Measurements from ENCODE around the gene CDADC1. TPM values are rescaled to one million over a fixed set of nuclear protein-coding genes. Genes with fewer than 3 reads are reported as not detected.

Gene CDADC1
- total and polyA plus RNA-seq, 2 experiments from 2014 or later, result 1.8 to 13.7 TPM

DNA sequence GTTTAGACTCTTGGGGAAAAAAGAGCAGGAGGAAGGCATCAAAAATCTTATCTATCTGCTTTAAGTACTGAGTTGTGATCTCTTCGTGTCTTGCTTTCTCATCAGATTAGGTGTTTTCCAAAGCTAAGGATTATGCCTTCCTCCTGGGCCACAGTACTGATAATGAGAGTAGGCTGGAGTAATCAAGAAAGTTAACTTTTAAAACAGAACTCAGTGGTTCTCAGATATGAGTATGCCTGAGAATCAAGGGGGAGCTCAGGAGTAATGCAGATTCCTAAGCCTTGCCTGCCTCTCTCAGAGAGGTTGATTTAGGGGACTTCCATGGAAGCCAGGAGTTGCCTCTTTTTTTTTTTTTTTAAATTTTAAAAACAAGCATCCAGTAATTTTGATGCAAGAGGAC is 23.5 kb downstream of the CDADC1 start:
- H3K36me3 ChIP-seq (ENCODE audit: low read depth), result peaks cover 10% of the 10 kb centered on the region; the same call in 1 of the 2 replicates
- H3F3A ChIP-seq (ENCODE audit: insufficient read depth), result no peaks in the 10 kb centered on the region; the same call in 1 of the 2 replicates
- 53 to 55% methylated on average over 1 of the region's 1 CpG for WGBS, 2 experiments (ENCODE audit: low coverage in 1 of 2, low lambda C conversion rate in 2 of 2, missing lambda C conversion rate in 2 of 2)
- no peaks in the 10 kb centered on the region for H3K9me3 ChIP-seq (ENCODE audit: low read depth)
- no peaks in the 10 kb centered on the region for H3K27me3 ChIP-seq (replicated peaks; ENCODE audit: insufficient read depth)
- H3K9me2 ChIP-seq (ENCODE audit: insufficient read depth), result no peaks in the 10 kb centered on the region
- no peak overlapping the region for H3K9ac ChIP-seq
- no peaks in the 10 kb centered on the region for H3K79me2 ChIP-seq (ENCODE audit: insufficient read depth)
- TF ChIP-seq EZH2 (IDR thresholded peaks at IDR 0.05; ENCODE audit: insufficient read depth, poor library complexity, severe bottlenecking), result no peak
- no peak for TF ChIP-seq EZH2phosphoT487 (IDR thresholded peaks at IDR 0.05; ENCODE audit: insufficient read depth, low read depth)
- H3K4me1 ChIP-seq (ENCODE audit: insufficient read depth), result no peaks in the 10 kb centered on the region
- no peak for DNase-seq
- in situ Hi-C loops (cut with MboI), result no loop called here
- no peak overlapping the region for H3K4me2 ChIP-seq (ENCODE audit: unreplicated experiment)
- no peak overlapping the region for H3K4me3 ChIP-seq
- no peak overlapping the region for H2AFZ ChIP-seq
- H4K20me1 ChIP-seq (ENCODE audit: insufficient read depth), result no peaks in the 10 kb centered on the region
- H3K27ac ChIP-seq, result no peak overlapping the region

DNA sequence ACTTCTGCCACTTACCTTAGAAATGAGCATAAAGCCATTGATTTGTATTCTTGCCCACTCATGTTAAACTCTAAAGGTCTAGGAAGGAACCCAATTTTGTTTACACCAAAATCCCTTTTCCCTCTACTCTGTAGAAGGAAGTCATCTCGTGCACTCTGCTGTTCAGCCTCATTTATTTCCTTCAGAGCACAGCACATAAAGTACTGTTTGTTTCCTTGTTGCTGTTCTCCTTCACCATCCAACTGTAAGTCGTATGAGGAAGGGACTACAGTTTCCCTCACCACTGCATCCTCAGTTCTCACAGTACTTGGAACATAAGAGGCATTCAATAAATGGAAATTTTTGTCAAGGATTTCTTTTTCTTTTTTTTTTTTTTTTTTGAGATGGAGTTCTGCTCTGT is 24.6 kb downstream of the CDADC1 start:
- DNase-seq, result no peak
- Histone ChIP-seq H3K9me3 (ENCODE audit: low read depth) (no peaks in the 10 kb centered on the region), H3K4me2 (ENCODE audit: unreplicated experiment) (no peak overlapping the region), H4K20me1 (ENCODE audit: insufficient read depth) (no peaks in the 10 kb centered on the region), H3K27ac (no peak overlapping the region), H3K9ac (no peak overlapping the region), H3K79me2 (ENCODE audit: insufficient read depth) (no peaks in the 10 kb centered on the region), H3K4me1 (ENCODE audit: insufficient read depth) (no peaks in the 10 kb centered on the region), H3K36me3 (ENCODE audit: low read depth) (peaks cover 9% of the 10 kb centered on the region; the same call in 1 of the 2 replicates), H3K9me2 (ENCODE audit: insufficient read depth) (no peaks in the 10 kb centered on the region), H3K4me3 (no peak overlapping the region), H3K27me3 (replicated peaks; ENCODE audit: insufficient read depth) (no peaks in the 10 kb centered on the region), H3F3A (ENCODE audit: insufficient read depth) (no peaks in the 10 kb centered on the region), H2AFZ (no peak overlapping the region)
- in situ Hi-C loops (cut with MboI), result no loop called here
- 51 to 58% methylated on average over 2 of the region's 2 CpGs for WGBS, 2 experiments (ENCODE audit: low coverage in 1 of 2, low lambda C conversion rate in 2 of 2, missing lambda C conversion rate in 2 of 2)
- TF ChIP-seq EZH2 (IDR thresholded peaks at IDR 0.05; ENCODE audit: insufficient read depth, poor library complexity, severe bottlenecking) (no peak), EZH2phosphoT487 (IDR thresholded peaks at IDR 0.05; ENCODE audit: insufficient read depth, low read depth) (no peak)

DNA sequence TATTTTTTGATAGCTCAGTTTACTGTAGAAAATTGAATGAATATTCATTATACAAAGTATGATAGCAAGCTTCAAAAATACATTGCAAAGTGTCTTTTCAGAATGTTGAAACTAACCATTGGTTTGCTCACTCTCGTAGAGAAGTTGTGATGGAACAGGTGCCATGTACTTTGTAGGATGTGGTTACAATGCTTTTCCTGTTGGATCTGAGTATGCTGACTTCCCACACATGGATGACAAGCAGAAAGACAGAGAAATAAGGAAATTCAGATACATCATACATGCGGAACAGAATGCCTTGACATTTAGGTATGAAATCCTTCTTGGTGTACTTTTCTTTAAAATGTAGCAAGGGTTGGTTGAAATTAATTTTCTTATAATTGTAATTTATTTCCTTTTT is 30.5 kb downstream of the CDADC1 start:
- H3F3A ChIP-seq (ENCODE audit: insufficient read depth), result no peaks in the 10 kb centered on the region
- DNase-seq, result no peak
- no peaks in the 10 kb centered on the region for H3K79me2 ChIP-seq (ENCODE audit: insufficient read depth)
- no peaks in the 10 kb centered on the region for H3K27me3 ChIP-seq (replicated peaks; ENCODE audit: insufficient read depth)
- no peaks in the 10 kb centered on the region for H3K9me2 ChIP-seq (ENCODE audit: insufficient read depth)
- 98% methylated on average over 2 of the region's 2 CpGs for WGBS, 2 experiments (ENCODE audit: low coverage in 1 of 2, low lambda C conversion rate in 2 of 2, missing lambda C conversion rate in 2 of 2)
- no peak overlapping the region for H3K4me3 ChIP-seq
- H4K20me1 ChIP-seq (ENCODE audit: insufficient read depth), result no peaks in the 10 kb centered on the region
- no peak overlapping the region for H3K27ac ChIP-seq
- in situ Hi-C loops (cut with MboI), result no loop called here
- H3K4me2 ChIP-seq (ENCODE audit: unreplicated experiment), result no peak overlapping the region
- TF ChIP-seq EZH2phosphoT487 (IDR thresholded peaks at IDR 0.05; ENCODE audit: insufficient read depth, low read depth), result no peak
- no peak for TF ChIP-seq EZH2 (IDR thresholded peaks at IDR 0.05; ENCODE audit: insufficient read depth, poor library complexity, severe bottlenecking)
- H2AFZ ChIP-seq, result no peak overlapping the region
- H3K9ac ChIP-seq, result no peak overlapping the region
- H3K4me1 ChIP-seq (ENCODE audit: insufficient read depth), result no peaks in the 10 kb centered on the region
- H3K9me3 ChIP-seq (ENCODE audit: low read depth), result no peaks in the 10 kb centered on the region
- H3K36me3 ChIP-seq (ENCODE audit: low read depth), result no peaks in the 10 kb centered on the region

DNA sequence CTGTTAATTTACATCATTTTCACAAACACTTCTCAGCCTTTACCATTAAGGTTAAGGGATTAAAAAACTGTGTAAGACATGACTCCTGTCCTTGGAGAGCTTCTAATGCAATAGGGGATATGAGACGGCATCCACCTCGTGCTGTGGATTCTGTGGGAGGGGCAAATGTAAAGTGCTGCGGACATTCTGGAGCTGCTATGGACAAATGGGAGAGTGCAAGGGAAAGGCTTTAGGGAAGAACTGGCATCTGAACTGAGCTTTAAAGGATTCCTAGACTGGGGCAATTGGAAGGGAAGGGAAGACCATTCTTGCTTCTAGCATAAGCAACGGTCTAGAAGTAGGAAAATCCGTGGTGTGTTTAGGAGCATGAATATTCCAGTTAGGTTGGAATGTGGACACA is 31.4 kb downstream of the CDADC1 start:
- no peaks in the 10 kb centered on the region for H4K20me1 ChIP-seq (ENCODE audit: insufficient read depth)
- TF ChIP-seq EZH2 (IDR thresholded peaks at IDR 0.05; ENCODE audit: insufficient read depth, poor library complexity, severe bottlenecking), result no peak
- no peak for TF ChIP-seq EZH2phosphoT487 (IDR thresholded peaks at IDR 0.05; ENCODE audit: insufficient read depth, low read depth)
- 65 to 71% methylated on average over 5 of the region's 5 CpGs for WGBS, 2 experiments (ENCODE audit: low coverage in 1 of 2, low lambda C conversion rate in 2 of 2, missing lambda C conversion rate in 2 of 2)
- in situ Hi-C loops (cut with MboI), result no loop called here
- H3K79me2 ChIP-seq (ENCODE audit: insufficient read depth), result no peaks in the 10 kb centered on the region
- no peaks in the 10 kb centered on the region for H3K27me3 ChIP-seq (replicated peaks; ENCODE audit: insufficient read depth)
- DNase-seq, result no peak
- H2AFZ ChIP-seq, result no peak overlapping the region
- H3K9ac ChIP-seq, result no peak overlapping the region
- H3K27ac ChIP-seq, result no peak overlapping the region
- no peaks in the 10 kb centered on the region for H3K9me3 ChIP-seq (ENCODE audit: low read depth)
- no peak overlapping the region for H3K4me2 ChIP-seq (ENCODE audit: unreplicated experiment)
- no peaks in the 10 kb centered on the region for H3K4me1 ChIP-seq (ENCODE audit: insufficient read depth)
- H3F3A ChIP-seq (ENCODE audit: insufficient read depth), result no peaks in the 10 kb centered on the region
- H3K9me2 ChIP-seq (ENCODE audit: insufficient read depth), result no peaks in the 10 kb centered on the region
- no peaks in the 10 kb centered on the region for H3K36me3 ChIP-seq (ENCODE audit: low read depth)
- no peak overlapping the region for H3K4me3 ChIP-seq

DNA sequence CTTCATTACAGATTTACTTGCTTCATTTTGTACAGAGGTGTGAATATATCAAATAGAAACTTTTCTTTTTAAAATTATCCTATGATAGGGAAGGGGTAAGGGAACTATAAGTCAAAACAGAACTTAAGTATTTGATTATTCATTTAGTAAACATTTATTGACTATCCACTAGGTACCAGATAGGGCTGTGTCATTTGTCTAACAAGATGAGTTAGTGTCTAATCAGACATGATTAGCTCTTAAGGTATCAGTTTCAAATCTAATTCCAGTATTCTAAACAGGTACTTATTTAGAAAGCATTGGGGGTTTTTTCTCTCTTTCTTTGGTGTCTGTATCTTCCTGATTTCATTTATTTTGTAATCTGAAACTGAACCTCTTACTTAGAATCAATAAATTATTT is 32.2 kb downstream of the CDADC1 start:
- Histone ChIP-seq H3K9me2 (ENCODE audit: insufficient read depth) (no peaks in the 10 kb centered on the region), H3K36me3 (ENCODE audit: low read depth) (no peaks in the 10 kb centered on the region), H3K4me1 (ENCODE audit: insufficient read depth) (no peaks in the 10 kb centered on the region), H3K9me3 (ENCODE audit: low read depth) (no peaks in the 10 kb centered on the region), H2AFZ (no peak overlapping the region), H3K9ac (no peak overlapping the region), H3K4me2 (ENCODE audit: unreplicated experiment) (no peak overlapping the region), H3K4me3 (no peak overlapping the region), H4K20me1 (ENCODE audit: insufficient read depth) (no peaks in the 10 kb centered on the region), H3K27ac (no peak overlapping the region), H3K27me3 (replicated peaks; ENCODE audit: insufficient read depth) (no peaks in the 10 kb centered on the region), H3K79me2 (ENCODE audit: insufficient read depth) (no peaks in the 10 kb centered on the region), H3F3A (ENCODE audit: insufficient read depth) (no peaks in the 10 kb centered on the region)
- DNase-seq, result no peak
- TF ChIP-seq EZH2 (IDR thresholded peaks at IDR 0.05; ENCODE audit: insufficient read depth, poor library complexity, severe bottlenecking) (no peak), EZH2phosphoT487 (IDR thresholded peaks at IDR 0.05; ENCODE audit: insufficient read depth, low read depth) (no peak)
- in situ Hi-C loops (cut with MboI), result no loop called here

Measured in GM23248 (cell line).